ENCODE data around the gene C18orf63. TPM values are rescaled to one million over a fixed set of nuclear protein-coding genes. Genes with fewer than 3 reads are reported as not detected.

The C18orf63 gene
- polyA plus RNA-seq, 1 donor (not counting 4 experiments of a cell fraction or from before 2014, with no cell fraction given), result not detected

GRCh38 chr18:74381621-74382295 is 66.1 kb downstream of the C18orf63 start:
- no peak overlapping the region for H2AFZ ChIP-seq (ENCODE audit: control insufficient read depth, low read length)
- no peaks in the 10 kb centered on the region for H3K4me1 ChIP-seq (ENCODE audit: control insufficient read depth, extremely low read depth, insufficient read depth, low read length)
- no peaks in the 10 kb centered on the region for H3K79me2 ChIP-seq (ENCODE audit: control insufficient read depth, insufficient read depth, low read length)
- dilution Hi-C loops (cut with MboI; ENCODE audit: extremely low pct_ligation_motif_present, low sequenced_read_pairs), result no loop called here
- H3K27me3 ChIP-seq (ENCODE audit: control insufficient read depth, extremely low read depth, insufficient read depth, low read length), result no peaks in the 10 kb centered on the region
- FAIRE-seq (no peak), DNase-seq (ENCODE audit: low read depth, low spot score) (no peak)
- H3K27ac ChIP-seq (ENCODE audit: control insufficient read depth, insufficient read depth, low read length), result no peak overlapping the region
- no peak overlapping the region for H3K4me2 ChIP-seq (ENCODE audit: control insufficient read depth, extremely low read depth, insufficient read depth, low read depth, low read length)
- no peaks in the 10 kb centered on the region for H3K9me3 ChIP-seq (ENCODE audit: control insufficient read depth, low read depth, low read length)
- no peaks in the 10 kb centered on the region for H4K20me1 ChIP-seq (ENCODE audit: control insufficient read depth, extremely low read depth, insufficient read depth, low read length)
- no peak overlapping the region for H3K9ac ChIP-seq (ENCODE audit: control insufficient read depth, extremely low read depth, insufficient read depth, low read length)
- TF ChIP-seq CTCF (optimal IDR thresholded peaks at IDR 0.05 in 1 of 3, IDR thresholded peaks at IDR 0.05 in 1 of 3, conservative IDR thresholded peaks at IDR 0.05 in 1 of 3; ENCODE audit: extremely low read depth in 1 of 3, insufficient read depth in 2 of 3, low read length in 3 of 3) (no peak), EZH2 (IDR thresholded peaks at IDR 0.05; ENCODE audit: low read length) (no peak)
- H3K9me1 ChIP-seq (ENCODE audit: control insufficient read depth, extremely low read depth, insufficient read depth, low read length), result no peaks in the 10 kb centered on the region
- no peaks in the 10 kb centered on the region for H3K36me3 ChIP-seq (ENCODE audit: control insufficient read depth in 2 of 2, extremely low read depth in 1 of 2, insufficient read depth in 2 of 2, low read length in 2 of 2)
- H3K4me3 ChIP-seq (ENCODE audit: control insufficient read depth in 2 of 3, extremely low read depth in 1 of 3, insufficient read depth in 2 of 3, low read depth in 1 of 3, low read length in 3 of 3), result no peak overlapping the region

GRCh38 chr18:74382481-74383017 is 66.9 kb downstream of the C18orf63 start:
- Histone ChIP-seq H3K9ac (ENCODE audit: control insufficient read depth, extremely low read depth, insufficient read depth, low read length) (no peak overlapping the region), H3K4me1 (ENCODE audit: control insufficient read depth, extremely low read depth, insufficient read depth, low read length) (no peaks in the 10 kb centered on the region), H3K4me2 (ENCODE audit: control insufficient read depth, extremely low read depth, insufficient read depth, low read depth, low read length) (no peak overlapping the region), H3K36me3 (ENCODE audit: control insufficient read depth in 2 of 2, extremely low read depth in 1 of 2, insufficient read depth in 2 of 2, low read length in 2 of 2) (no peaks in the 10 kb centered on the region), H3K9me1 (ENCODE audit: control insufficient read depth, extremely low read depth, insufficient read depth, low read length) (no peaks in the 10 kb centered on the region), H3K4me3 (ENCODE audit: control insufficient read depth in 2 of 3, extremely low read depth in 1 of 3, insufficient read depth in 2 of 3, low read depth in 1 of 3, low read length in 3 of 3) (no peak overlapping the region), H3K79me2 (ENCODE audit: control insufficient read depth, insufficient read depth, low read length) (no peaks in the 10 kb centered on the region), H3K27ac (ENCODE audit: control insufficient read depth, insufficient read depth, low read length) (no peak overlapping the region), H3K9me3 (ENCODE audit: control insufficient read depth, low read depth, low read length) (no peaks in the 10 kb centered on the region), H3K27me3 (ENCODE audit: control insufficient read depth, extremely low read depth, insufficient read depth, low read length) (no peaks in the 10 kb centered on the region), H4K20me1 (ENCODE audit: control insufficient read depth, extremely low read depth, insufficient read depth, low read length) (no peaks in the 10 kb centered on the region), H2AFZ (ENCODE audit: control insufficient read depth, low read length) (no peak overlapping the region)
- dilution Hi-C loops (cut with MboI; ENCODE audit: extremely low pct_ligation_motif_present, low sequenced_read_pairs), result no loop called here
- FAIRE-seq, result no peak
- no peak for TF ChIP-seq EZH2 (IDR thresholded peaks at IDR 0.05; ENCODE audit: low read length)
- TF ChIP-seq CTCF (optimal IDR thresholded peaks at IDR 0.05 in 1 of 3, IDR thresholded peaks at IDR 0.05 in 1 of 3, conservative IDR thresholded peaks at IDR 0.05 in 1 of 3; ENCODE audit: extremely low read depth in 1 of 3, insufficient read depth in 2 of 3, low read length in 3 of 3), result no peak
- DNase-seq (ENCODE audit: low read depth, low spot score), result no peak

Data from keratinocyte (primary cell).